Uterus (tissue), 2 donors: Measurements from ENCODE around the gene LRRC49.

Experiments used
- POLR2A ChIP-seq, 2 donors: fragments of 450-650 bp; IDR thresholded peaks; one replicate each; pipeline ENCODE4 v1.6.1; 2016; ENCODE audit warnings: antibody characterized with exemption in 2 of 2, mild to moderate bottlenecking in 1 of 2, moderate library complexity in 1 of 2
- TF ChIP-seq, protein P1 (sequence below), 4 experiments: fragments of 200-600 bp in 2 of 4; fragments of 450-650 bp in 2 of 4; sonication (generic) in 2 of 4; IDR thresholded peaks; one replicate each; pipeline ENCODE4 v1.5.1; 2016 to 2019; ENCODE audit warnings: antibody characterized with exemption in 4 of 4, mild to moderate bottlenecking in 2 of 4, moderate library complexity in 1 of 4

DNA sequence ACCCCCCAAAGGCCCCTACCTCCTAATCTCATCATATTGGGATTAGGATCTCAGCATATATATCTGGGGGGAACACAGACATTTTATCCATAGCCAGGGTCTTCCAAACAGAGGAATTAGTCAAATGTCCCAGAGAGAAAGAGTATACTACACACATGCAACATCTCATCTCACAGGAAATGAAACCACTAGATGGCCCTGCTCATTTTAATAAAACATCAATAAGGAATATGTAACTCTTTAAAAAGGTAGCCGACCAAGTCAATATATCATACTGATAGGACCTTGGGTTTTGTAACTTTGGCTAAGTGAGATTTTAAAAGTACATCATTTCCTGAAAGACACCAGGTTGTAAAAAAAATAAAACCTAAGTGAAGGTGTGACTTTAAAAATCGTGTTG, 177.1 kb downstream of the LRRC49 start:
- TF ChIP-seq, protein P1, sequence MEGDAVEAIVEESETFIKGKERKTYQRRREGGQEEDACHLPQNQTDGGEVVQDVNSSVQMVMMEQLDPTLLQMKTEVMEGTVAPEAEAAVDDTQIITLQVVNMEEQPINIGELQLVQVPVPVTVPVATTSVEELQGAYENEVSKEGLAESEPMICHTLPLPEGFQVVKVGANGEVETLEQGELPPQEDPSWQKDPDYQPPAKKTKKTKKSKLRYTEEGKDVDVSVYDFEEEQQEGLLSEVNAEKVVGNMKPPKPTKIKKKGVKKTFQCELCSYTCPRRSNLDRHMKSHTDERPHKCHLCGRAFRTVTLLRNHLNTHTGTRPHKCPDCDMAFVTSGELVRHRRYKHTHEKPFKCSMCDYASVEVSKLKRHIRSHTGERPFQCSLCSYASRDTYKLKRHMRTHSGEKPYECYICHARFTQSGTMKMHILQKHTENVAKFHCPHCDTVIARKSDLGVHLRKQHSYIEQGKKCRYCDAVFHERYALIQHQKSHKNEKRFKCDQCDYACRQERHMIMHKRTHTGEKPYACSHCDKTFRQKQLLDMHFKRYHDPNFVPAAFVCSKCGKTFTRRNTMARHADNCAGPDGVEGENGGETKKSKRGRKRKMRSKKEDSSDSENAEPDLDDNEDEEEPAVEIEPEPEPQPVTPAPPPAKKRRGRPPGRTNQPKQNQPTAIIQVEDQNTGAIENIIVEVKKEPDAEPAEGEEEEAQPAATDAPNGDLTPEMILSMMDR (IDR thresholded peaks at IDR 0.05), result no peak
- no peak for TF ChIP-seq POLR2A (IDR thresholded peaks at IDR 0.05)
